Left ventricle myocardium inferior (tissue), 1 donor: ENCODE measurements around the gene MTARC2. TPM values are rescaled to one million over a fixed set of nuclear protein-coding genes. Genes with fewer than 3 reads are reported as not detected.

Experiments used
- DNase-seq: peaks from one replicate; pipeline ENCODE4 v3.0.0-alpha.2; 2020
- H3K27ac ChIP-seq: fragments of 200-600 bp; replicated peaks from 2 replicates; pipeline ENCODE4 v1.8.0; 2021
- H3K27me3 ChIP-seq: fragments of 200-600 bp; 2 replicates; pipeline ENCODE4 v1.8.0; 2021; ENCODE audit warnings: low read depth
- H3K36me3 ChIP-seq: fragments of 200-600 bp; 2 replicates; pipeline ENCODE4 v1.8.0; 2021
- H3K4me1 ChIP-seq: fragments of 200-600 bp; 2 replicates; pipeline ENCODE4 v1.8.0; 2021
- H3K4me3 ChIP-seq: fragments of 200-600 bp; 2 replicates; pipeline ENCODE4 v1.8.0; 2021; ENCODE audit warnings: mild to moderate bottlenecking, moderate library complexity
- H3K9me3 ChIP-seq: fragments of 200-600 bp; replicated peaks from 2 replicates; pipeline ENCODE4 v1.8.0; 2021
- CTCF ChIP-seq: fragments of 200-600 bp; IDR thresholded peaks from 2 replicates; pipeline ENCODE4 v1.8.0; 2021; ENCODE audit warnings: antibody characterized with exemption, mild to moderate bottlenecking, borderline replicate concordance
- intact Hi-C: fragments of 100-400 bp; cut with micrococcal nuclease; formaldehyde crosslinking; loops from one replicate; pipeline ENCODE4 v1.11.0; 2022
- total RNA-seq: library from RNA; stranded (reverse); fragmentation: NEBNext Ultra II Directional; extraction: Animal tissue kit (Norgen Biotek cat#: 25700); gene quantifications from one replicate; pipeline ENCODE4 v1.2.1, GENCODE V29; 2021
- donor health status: DM: no; HTN: yes; CAD: no; lungs with severe emphysema.

The MTARC2 gene
- total RNA-seq, 1 donor from 2014 or later = 22.6 TPM

- Histone ChIP-seq H3K36me3 (peaks cover 10% of the 10 kb centered on the region), H3K27me3 (no peaks in the 10 kb centered on the region), H3K4me3 (no peak overlapping the region), H3K9me3 (no peaks in the 10 kb centered on the region), H3K27ac (no peak overlapping the region), H3K4me1 (peaks cover 2% of the 10 kb centered on the region)
- intact Hi-C loops = no loop called here
- DNase-seq = no peak
- peak; percentile 86 for TF ChIP-seq CTCF
These were observed 55.5 kb downstream of the MTARC2 start for GRCh38 chr1:220803401-220804201.

GRCh38 chr1:220804202-220804586 lies 56.1 kb downstream of the MTARC2 start:
- DNase-seq = no peak
- Histone ChIP-seq H3K4me3 (no peak overlapping the region), H3K36me3 (peaks cover 10% of the 10 kb centered on the region), H3K4me1 (peaks cover 8% of the 10 kb centered on the region), H3K9me3 (no peaks in the 10 kb centered on the region), H3K27ac (no peak overlapping the region), H3K27me3 (no peaks in the 10 kb centered on the region)
- intact Hi-C loops = no loop called here
- no peak for TF ChIP-seq CTCF

GRCh38 chr1:220806408-220806807 lies 58.3 kb downstream of the MTARC2 start:
- no peak overlapping the region for H3K27ac ChIP-seq
- peaks cover 10% of the 10 kb centered on the region for H3K36me3 ChIP-seq
- no peaks in the 10 kb centered on the region for H3K27me3 ChIP-seq
- H3K4me1 ChIP-seq = peaks cover 16% of the 10 kb centered on the region
- intact Hi-C loops = no loop called here
- TF ChIP-seq CTCF = no peak
- DNase-seq = no peak
- H3K4me3 ChIP-seq = no peak overlapping the region
- no peaks in the 10 kb centered on the region for H3K9me3 ChIP-seq

- Histone ChIP-seq H3K27me3 (no peaks in the 10 kb centered on the region), H3K27ac (no peak overlapping the region), H3K9me3 (no peaks in the 10 kb centered on the region), H3K4me3 (no peak overlapping the region), H3K4me1 (peaks cover 16% of the 10 kb centered on the region), H3K36me3 (peaks cover 8% of the 10 kb centered on the region)
- TF ChIP-seq CTCF = no peak
- DNase-seq = no peak
- intact Hi-C loops = no loop called here
These were observed 59.6 kb downstream of the MTARC2 start for GRCh38 chr1:220807726-220808125.

- intact Hi-C loops = no loop called here
- no peak for DNase-seq
- Histone ChIP-seq H3K27me3 (no peaks in the 10 kb centered on the region), H3K4me1 (peaks cover 16% of the 10 kb centered on the region), H3K4me3 (no peak overlapping the region), H3K9me3 (no peaks in the 10 kb centered on the region), H3K27ac (no peak overlapping the region), H3K36me3 (peaks cover 13% of the 10 kb centered on the region)
- TF ChIP-seq CTCF = no peak
These were observed 60.4 kb downstream of the MTARC2 start for GRCh38 chr1:220808345-220809186.
